ENCODE measurements around the gene ENTPD7. TPM values are rescaled to one million over a fixed set of nuclear protein-coding genes. Genes with fewer than 3 reads are reported as not detected.

Gene ENTPD7
- total and polyA plus RNA-seq, 10 of the 15 experiments (the other 5 are each of a cell fraction or from before 2014, with no cell fraction given), result 0.73 to 6.7 (median 5.2) TPM

DNA sequence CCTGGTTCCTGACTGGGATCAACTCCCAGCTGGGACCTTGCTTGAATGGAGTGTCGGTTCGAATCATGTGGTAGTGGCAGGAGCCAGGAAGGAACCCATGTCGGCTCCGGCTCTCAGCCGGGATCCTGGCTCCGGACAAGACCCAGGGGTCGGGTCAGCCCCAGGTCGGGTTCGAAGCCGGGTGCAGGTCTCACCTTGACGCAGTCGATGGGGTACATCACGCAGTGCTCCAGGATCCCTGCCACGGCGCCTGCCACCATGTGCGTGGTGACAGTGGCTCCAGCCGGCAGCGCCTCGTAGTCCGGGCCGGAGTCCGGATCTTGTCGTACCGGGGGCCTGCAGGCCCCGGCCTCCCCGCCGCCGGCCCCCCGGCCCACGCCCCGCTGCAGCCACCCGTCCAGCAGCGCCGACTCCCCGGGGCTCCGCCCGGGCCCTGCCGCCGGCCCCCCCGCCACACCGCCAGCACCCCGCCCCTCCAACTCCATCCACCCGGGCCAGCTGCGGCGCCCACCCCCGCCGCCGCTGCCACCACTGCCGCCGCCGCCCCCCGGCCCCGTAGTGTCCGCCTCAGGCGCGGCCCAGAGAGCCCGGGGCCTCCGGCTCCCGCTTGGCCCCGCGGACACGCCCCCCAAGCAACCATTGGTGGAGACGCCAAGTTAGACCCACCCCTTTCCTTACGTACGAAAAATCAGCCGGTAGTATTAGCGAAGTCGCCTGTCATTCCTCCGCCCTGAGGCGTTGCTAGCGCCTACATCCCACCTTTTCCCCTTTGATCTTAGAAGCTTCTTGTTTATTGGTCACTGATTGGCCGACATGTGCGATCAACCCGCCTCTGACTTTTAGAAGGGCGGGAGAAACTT, 39.2 kb upstream of the ENTPD7 start, which contains the start of gene SLC25A28 (continued):
- TF ChIP-seq CUX1 (IDR thresholded peaks at IDR 0.05; ENCODE audit: insufficient replicate concordance, low read depth, low read length), result no peak
- TF ChIP-seq HDAC6 (IDR thresholded peaks at IDR 0.05; ENCODE audit: unreplicated experiment), result no peak
- TF ChIP-seq, protein P1, sequence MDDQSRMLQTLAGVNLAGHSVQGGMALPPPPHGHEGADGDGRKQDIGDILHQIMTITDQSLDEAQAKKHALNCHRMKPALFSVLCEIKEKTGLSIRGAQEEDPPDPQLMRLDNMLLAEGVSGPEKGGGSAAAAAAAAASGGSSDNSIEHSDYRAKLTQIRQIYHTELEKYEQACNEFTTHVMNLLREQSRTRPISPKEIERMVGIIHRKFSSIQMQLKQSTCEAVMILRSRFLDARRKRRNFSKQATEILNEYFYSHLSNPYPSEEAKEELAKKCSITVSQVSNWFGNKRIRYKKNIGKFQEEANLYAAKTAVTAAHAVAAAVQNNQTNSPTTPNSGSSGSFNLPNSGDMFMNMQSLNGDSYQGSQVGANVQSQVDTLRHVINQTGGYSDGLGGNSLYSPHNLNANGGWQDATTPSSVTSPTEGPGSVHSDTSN (IDR thresholded peaks at IDR 0.05; ENCODE audit: insufficient replicate concordance, low read depth, low read length), result peak; percentile 96
- TF ChIP-seq YBX1 (IDR thresholded peaks at IDR 0.05), result no peak
- TF ChIP-seq HDGF (IDR thresholded peaks at IDR 0.05), result peak; percentile 95
- peak; percentile 74; the same call in 1 of the 2 replicates for TF ChIP-seq CREB1 (IDR thresholded peaks at IDR 0.05; ENCODE audit: low read depth)
- TF ChIP-seq, protein P2, sequence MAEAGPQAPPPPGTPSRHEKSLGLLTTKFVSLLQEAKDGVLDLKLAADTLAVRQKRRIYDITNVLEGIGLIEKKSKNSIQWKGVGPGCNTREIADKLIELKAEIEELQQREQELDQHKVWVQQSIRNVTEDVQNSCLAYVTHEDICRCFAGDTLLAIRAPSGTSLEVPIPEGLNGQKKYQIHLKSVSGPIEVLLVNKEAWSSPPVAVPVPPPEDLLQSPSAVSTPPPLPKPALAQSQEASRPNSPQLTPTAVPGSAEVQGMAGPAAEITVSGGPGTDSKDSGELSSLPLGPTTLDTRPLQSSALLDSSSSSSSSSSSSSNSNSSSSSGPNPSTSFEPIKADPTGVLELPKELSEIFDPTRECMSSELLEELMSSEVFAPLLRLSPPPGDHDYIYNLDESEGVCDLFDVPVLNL (IDR thresholded peaks at IDR 0.05; ENCODE audit: low read depth, low read length), result no peak
- no peak for TF ChIP-seq RB1 (IDR thresholded peaks at IDR 0.05; ENCODE audit: borderline replicate concordance)
- no peak for TF ChIP-seq SUPT20H (IDR thresholded peaks at IDR 0.05; ENCODE audit: borderline replicate concordance, control insufficient read depth, low read depth, low read length)
- TF ChIP-seq ETV6 (conservative IDR thresholded peaks at IDR 0.05 in 1 of 2, IDR thresholded peaks at IDR 0.05 in 1 of 2; ENCODE audit: borderline replicate concordance in 1 of 2, low read depth in 1 of 2), result no peak
- no peak for TF ChIP-seq STAT3 (IDR thresholded peaks at IDR 0.05; ENCODE audit: low read depth, low read length)
- TF ChIP-seq SIN3A (IDR thresholded peaks at IDR 0.05; ENCODE audit: low read depth, low read length), result no peak
- TF ChIP-seq ATF3 (IDR thresholded peaks at IDR 0.05; ENCODE audit: borderline replicate concordance, extremely low read depth, low read depth, low read length), result no peak
- TF ChIP-seq IKZF2 (IDR thresholded peaks at IDR 0.05), result no peak
- no peak for TF ChIP-seq RAD21 (IDR thresholded peaks at IDR 0.05; ENCODE audit: insufficient read depth, low read depth, low read length)
- TF ChIP-seq, protein P3, sequence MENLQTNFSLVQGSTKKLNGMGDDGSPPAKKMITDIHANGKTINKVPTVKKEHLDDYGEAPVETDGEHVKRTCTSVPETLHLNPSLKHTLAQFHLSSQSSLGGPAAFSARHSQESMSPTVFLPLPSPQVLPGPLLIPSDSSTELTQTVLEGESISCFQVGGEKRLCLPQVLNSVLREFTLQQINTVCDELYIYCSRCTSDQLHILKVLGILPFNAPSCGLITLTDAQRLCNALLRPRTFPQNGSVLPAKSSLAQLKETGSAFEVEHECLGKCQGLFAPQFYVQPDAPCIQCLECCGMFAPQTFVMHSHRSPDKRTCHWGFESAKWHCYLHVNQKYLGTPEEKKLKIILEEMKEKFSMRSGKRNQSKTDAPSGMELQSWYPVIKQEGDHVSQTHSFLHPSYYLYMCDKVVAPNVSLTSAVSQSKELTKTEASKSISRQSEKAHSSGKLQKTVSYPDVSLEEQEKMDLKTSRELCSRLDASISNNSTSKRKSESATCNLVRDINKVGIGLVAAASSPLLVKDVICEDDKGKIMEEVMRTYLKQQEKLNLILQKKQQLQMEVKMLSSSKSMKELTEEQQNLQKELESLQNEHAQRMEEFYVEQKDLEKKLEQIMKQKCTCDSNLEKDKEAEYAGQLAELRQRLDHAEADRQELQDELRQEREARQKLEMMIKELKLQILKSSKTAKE (IDR thresholded peaks at IDR 0.05; ENCODE audit: low read depth, poor library complexity, severe bottlenecking), result peak; percentile 20
- peak; percentile 36 for TF ChIP-seq FOS (IDR thresholded peaks at IDR 0.05; ENCODE audit: borderline replicate concordance, extremely low read depth, insufficient read length)
- no peak for TF ChIP-seq SMARCA5 (IDR thresholded peaks at IDR 0.05)
- no peak for TF ChIP-seq ESRRA (IDR thresholded peaks at IDR 0.05; ENCODE audit: low read length)
